Measurements from ENCODE around the gene TGFB2. TPM values are rescaled to one million over a fixed set of nuclear protein-coding genes. Genes with fewer than 3 reads are reported as not detected.

Gene TGFB2
- polyA plus RNA-seq (2011; rRNA removed) (4.8 and 10.2 TPM in 2 replicates), polyA minus RNA-seq (2011; rRNA and poly(A)+ RNA removed) (4.2 and 5.7 TPM in 2 replicates)

GRCh38 chr1:218344814-218345672, at the start of gene TGFB2:
Gene TGFB2 (plus strand): TSS chr1:218345336. CDS start chr1:218346702, 1,366 bp downstream.
- peak; percentile 51 for DNase-seq (ENCODE audit: low read depth)
- ChIA-PET CTCF (interaction anchor here (0.9 to 4.0 kb wide), 7 partner anchors 15 to 652 kb away, joined by 3 to 15 read pairs (median 4); no protein-coding TSS in a partner anchor), POLR2A (no interaction called here)
- Histone ChIP-seq H3K4me3 (ENCODE audit: low read depth, low read length) (peak within 1 kb of the TSS; percentile 46), H3K36me3 (ENCODE audit: control insufficient read depth, insufficient read depth, low read length) (no peaks in the 10 kb centered on the region), H3K27me3 (ENCODE audit: control insufficient read depth, insufficient read depth, low read length) (no peaks in the 10 kb centered on the region)
- TF ChIP-seq, protein P1, sequence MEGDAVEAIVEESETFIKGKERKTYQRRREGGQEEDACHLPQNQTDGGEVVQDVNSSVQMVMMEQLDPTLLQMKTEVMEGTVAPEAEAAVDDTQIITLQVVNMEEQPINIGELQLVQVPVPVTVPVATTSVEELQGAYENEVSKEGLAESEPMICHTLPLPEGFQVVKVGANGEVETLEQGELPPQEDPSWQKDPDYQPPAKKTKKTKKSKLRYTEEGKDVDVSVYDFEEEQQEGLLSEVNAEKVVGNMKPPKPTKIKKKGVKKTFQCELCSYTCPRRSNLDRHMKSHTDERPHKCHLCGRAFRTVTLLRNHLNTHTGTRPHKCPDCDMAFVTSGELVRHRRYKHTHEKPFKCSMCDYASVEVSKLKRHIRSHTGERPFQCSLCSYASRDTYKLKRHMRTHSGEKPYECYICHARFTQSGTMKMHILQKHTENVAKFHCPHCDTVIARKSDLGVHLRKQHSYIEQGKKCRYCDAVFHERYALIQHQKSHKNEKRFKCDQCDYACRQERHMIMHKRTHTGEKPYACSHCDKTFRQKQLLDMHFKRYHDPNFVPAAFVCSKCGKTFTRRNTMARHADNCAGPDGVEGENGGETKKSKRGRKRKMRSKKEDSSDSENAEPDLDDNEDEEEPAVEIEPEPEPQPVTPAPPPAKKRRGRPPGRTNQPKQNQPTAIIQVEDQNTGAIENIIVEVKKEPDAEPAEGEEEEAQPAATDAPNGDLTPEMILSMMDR (IDR thresholded peaks at IDR 0.05; ENCODE audit: insufficient read depth, low read depth, low read length) = peak; percentile 32; the same call in 1 of the 2 replicates

GRCh38 chr1:218296162-218296561, 49.0 kb upstream of the TGFB2 start:
- ChIA-PET CTCF (interaction anchor here (0.6 to 1.3 kb wide), 2 partner anchors 11 to 205 kb away, joined by 3 to 4 read pairs; partner anchors contain the start of gene RRP15), POLR2A (no interaction called here)
- H3K27me3 ChIP-seq (ENCODE audit: control insufficient read depth, insufficient read depth, low read length) = no peaks in the 10 kb centered on the region

DNA sequence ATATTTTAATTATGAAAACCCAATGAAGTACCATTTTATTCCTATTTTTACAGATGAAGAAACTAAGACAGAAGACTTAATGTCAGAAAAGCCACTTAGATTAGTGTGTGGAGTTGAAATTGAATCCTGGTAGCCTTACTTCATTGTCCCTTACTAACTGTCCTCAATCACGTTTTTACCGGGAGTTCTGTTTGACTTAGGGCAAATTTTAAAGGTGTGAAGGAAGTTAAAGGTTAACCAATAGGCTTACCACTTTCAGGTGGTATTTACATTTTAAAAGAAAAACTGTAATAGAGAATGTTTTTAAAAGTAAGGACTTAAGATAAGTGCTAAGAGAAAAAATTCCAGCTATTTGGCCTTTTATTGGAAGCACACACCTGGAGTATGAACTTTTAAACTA, 47.7 kb upstream of the TGFB2 start:
- CTCF ChIA-PET = no interaction called here
- TF ChIP-seq, protein P1 (IDR thresholded peaks at IDR 0.05; ENCODE audit: insufficient read depth, low read depth, low read length) = no peak
- Histone ChIP-seq H3K36me3 (ENCODE audit: control insufficient read depth, insufficient read depth, low read length) (no peaks in the 10 kb centered on the region; the same call in 1 of the 2 replicates), H3K4me3 (ENCODE audit: low read depth, low read length) (no peak overlapping the region), H3K27me3 (ENCODE audit: control insufficient read depth, insufficient read depth, low read length) (no peaks in the 10 kb centered on the region)
- POLR2A ChIA-PET = no interaction called here
- DNase-seq (ENCODE audit: low read depth) = no peak

More at GRCh38 chr1:218296162-218296561, 49.0 kb upstream of the TGFB2 start:
- DNase-seq (ENCODE audit: low read depth) = no peak
- Histone ChIP-seq H3K36me3 (ENCODE audit: control insufficient read depth, insufficient read depth, low read length) (no peaks in the 10 kb centered on the region; the same call in 1 of the 2 replicates), H3K4me3 (ENCODE audit: low read depth, low read length) (no peak overlapping the region)
- TF ChIP-seq, protein P1 (IDR thresholded peaks at IDR 0.05; ENCODE audit: insufficient read depth, low read depth, low read length) = no peak

- ChIA-PET CTCF (interaction anchor here (0.9 kb wide), 1 partner anchor 9 kb away, joined by 3 read pairs; no protein-coding TSS in a partner anchor), POLR2A (no interaction called here)
- TF ChIP-seq, protein P1 (IDR thresholded peaks at IDR 0.05; ENCODE audit: insufficient read depth, low read depth, low read length) = no peak
- no peaks in the 10 kb centered on the region; the same call in 1 of the 2 replicates for H3K36me3 ChIP-seq (ENCODE audit: control insufficient read depth, insufficient read depth, low read length)
- H3K4me3 ChIP-seq (ENCODE audit: low read depth, low read length) = no peak overlapping the region
- no peak for DNase-seq (ENCODE audit: low read depth)
- no peaks in the 10 kb centered on the region for H3K27me3 ChIP-seq (ENCODE audit: control insufficient read depth, insufficient read depth, low read length)
Measured at GRCh38 chr1:218297867-218298266, 47.3 kb upstream of the TGFB2 start.

DNA sequence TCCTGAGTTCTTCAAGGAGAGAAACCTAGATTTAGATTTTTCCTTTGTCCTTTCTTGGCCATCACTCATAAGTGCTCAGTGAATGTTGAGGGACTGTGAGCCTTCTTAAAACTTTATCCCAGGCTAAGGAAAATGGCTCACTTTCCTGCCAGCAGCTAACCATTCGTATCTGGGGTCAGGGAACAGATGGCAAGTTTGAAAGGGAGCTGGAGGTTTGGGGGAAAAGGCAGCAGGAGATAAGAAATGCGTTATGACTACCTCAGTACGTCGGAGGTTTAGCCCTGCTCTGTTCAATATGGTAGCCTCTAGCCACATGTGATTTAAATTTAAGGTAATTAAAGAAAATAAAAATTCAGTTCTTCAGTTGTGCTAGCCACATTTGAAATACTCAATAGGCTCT, 46.7 kb upstream of the TGFB2 start:
- H3K27me3 ChIP-seq (ENCODE audit: control insufficient read depth, insufficient read depth, low read length) = no peaks in the 10 kb centered on the region
- H3K4me3 ChIP-seq (ENCODE audit: low read depth, low read length) = no peak overlapping the region
- TF ChIP-seq, protein P1 (IDR thresholded peaks at IDR 0.05; ENCODE audit: insufficient read depth, low read depth, low read length) = no peak
- no peaks in the 10 kb centered on the region; the same call in 1 of the 2 replicates for H3K36me3 ChIP-seq (ENCODE audit: control insufficient read depth, insufficient read depth, low read length)
- ChIA-PET CTCF (interaction anchor here (0.7 to 2.8 kb wide), 5 partner anchors 10 to 1270 kb away, joined by 3 to 12 read pairs (median 4); no protein-coding TSS in a partner anchor), POLR2A (no interaction called here)
- no peak for DNase-seq (ENCODE audit: low read depth)

All from BJ (cell line).